ENCODE results near the gene NRG3.
"Not testable (repeated sequence)": the region's sequence is repeated elsewhere in the genome, so short reads cannot be mapped to it uniquely, and the experiment has no call there.

NRG3 gene

DNA sequence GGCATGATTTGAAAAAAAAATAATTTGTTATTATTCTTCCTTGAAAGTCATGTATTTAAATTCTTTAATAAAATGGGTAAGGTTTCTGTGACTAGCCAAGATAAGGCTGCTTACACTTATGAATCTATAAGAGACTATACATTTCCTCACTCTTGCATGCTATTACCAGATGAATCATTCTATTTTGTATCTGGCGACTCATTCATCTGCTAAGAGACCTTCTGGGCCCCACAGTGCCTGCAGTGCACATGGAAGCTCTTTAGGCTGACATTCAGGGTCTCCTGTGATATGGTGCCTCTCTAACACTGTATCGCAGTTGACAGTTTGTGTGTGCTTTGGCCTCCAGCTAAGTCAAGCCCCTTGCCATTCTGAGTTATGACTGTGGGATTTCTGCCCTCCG is 121.9 kb downstream of the NRG3 start:
- H3K4me3 ChIP-seq (ENCODE audit: extremely low read depth, insufficient read depth, low read length, poor library complexity, severe bottlenecking), result no peak overlapping the region
- H3K4me1 ChIP-seq (ENCODE audit: control insufficient read depth, insufficient read depth, low read length, poor library complexity, severe bottlenecking), result no peaks in the 10 kb centered on the region
- H3K36me3 ChIP-seq (ENCODE audit: control insufficient read depth, insufficient read depth, low read length), result no peaks in the 10 kb centered on the region
- WGBS, 2 experiments (ENCODE audit: insufficient coverage in 2 of 2), result 93 to 95% methylated on average over 2 to 3 of the region's 3 CpGs
- H3K9me3 ChIP-seq (ENCODE audit: control insufficient read depth, low read length), result no peaks in the 10 kb centered on the region
- no peak overlapping the region for H3K27ac ChIP-seq (ENCODE audit: low read depth, low read length, severe bottlenecking)

DNA sequence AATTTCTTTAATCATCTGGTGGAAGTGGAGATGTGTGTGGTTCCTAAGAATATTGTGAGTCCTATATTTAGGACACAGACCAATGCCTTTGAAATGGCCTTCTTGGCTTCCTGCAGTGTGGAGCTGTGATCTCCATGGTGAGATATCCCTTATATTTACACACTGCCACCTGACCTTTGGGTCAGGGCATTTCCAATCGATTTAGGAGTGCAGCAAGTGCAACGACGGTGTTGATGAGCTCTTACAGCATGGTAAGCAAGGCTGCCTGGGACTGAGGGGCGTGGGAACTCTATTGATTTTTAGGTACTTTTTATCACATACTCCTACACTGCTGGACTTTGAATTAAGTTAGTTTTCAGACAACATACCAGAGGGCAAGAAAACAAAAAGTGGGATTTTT is 146.0 kb downstream of the NRG3 start:
- no peaks in the 10 kb centered on the region for H3K36me3 ChIP-seq (ENCODE audit: control insufficient read depth, insufficient read depth, low read length)
- no peaks in the 10 kb centered on the region for H3K4me1 ChIP-seq (ENCODE audit: control insufficient read depth, insufficient read depth, low read length, poor library complexity, severe bottlenecking)
- H3K9me3 ChIP-seq (ENCODE audit: control insufficient read depth, low read length), result no peaks in the 10 kb centered on the region
- H3K4me3 ChIP-seq (ENCODE audit: extremely low read depth, insufficient read depth, low read length, poor library complexity, severe bottlenecking), result no peak overlapping the region
- H3K27ac ChIP-seq (ENCODE audit: low read depth, low read length, severe bottlenecking), result no peak overlapping the region
- 93% methylated on average over 3 of the region's 4 CpGs; no CpG with 5 or more reads in 1 of the 2 experiments for WGBS, 2 experiments (ENCODE audit: insufficient coverage in 2 of 2)

DNA sequence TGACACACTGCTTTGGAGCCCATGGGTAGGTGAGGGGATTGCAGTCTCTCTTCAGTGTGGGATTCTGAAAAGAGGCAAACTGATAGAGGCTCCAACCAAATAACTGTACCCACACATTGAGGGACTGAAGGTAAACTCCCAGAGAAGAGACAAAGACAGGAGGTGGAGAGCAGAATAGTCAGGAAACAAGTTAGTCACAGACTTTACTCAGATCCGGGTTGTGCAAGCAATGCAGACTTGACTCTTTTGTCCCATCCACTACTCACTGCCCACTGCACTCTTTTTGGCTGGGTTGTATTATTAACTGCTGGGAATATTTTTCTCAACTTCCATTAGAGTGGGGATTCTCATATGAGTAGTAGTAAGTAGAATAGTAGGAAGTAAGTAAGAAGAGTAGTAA is 152.7 kb downstream of the NRG3 start:
- Histone ChIP-seq H3K36me3 (ENCODE audit: control insufficient read depth, insufficient read depth, low read length) (no peaks in the 10 kb centered on the region), H3K27ac (ENCODE audit: low read depth, low read length, severe bottlenecking) (no peak overlapping the region), H3K4me3 (ENCODE audit: extremely low read depth, insufficient read depth, low read length, poor library complexity, severe bottlenecking) (no peak overlapping the region), H3K4me1 (ENCODE audit: control insufficient read depth, insufficient read depth, low read length, poor library complexity, severe bottlenecking) (no peaks in the 10 kb centered on the region), H3K9me3 (ENCODE audit: control insufficient read depth, low read length) (no peaks in the 10 kb centered on the region)
- WGBS, 2 experiments (ENCODE audit: insufficient coverage in 2 of 2), result no CpG with 5 or more reads among the region's 1 CpG

DNA sequence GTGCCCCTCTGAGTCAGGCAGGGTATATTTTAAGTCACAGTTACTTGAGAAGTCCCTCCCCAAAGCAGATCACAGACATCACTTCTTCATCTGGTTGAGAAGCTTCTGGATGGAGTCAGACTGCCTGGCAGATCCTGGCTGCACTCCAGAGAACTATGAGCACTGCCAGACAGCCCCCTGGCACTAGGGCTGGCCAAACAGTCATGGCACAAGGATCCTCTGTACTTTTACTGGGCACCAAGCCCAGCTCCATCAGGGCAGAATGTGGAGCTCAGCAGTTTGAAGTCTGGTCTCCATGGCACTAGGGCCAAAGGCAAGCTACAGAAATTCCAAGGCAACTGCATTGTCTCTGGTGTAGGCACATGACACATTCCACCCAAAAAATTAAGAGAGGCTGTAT is 162.1 kb downstream of the NRG3 start:
- Histone ChIP-seq H3K36me3 (ENCODE audit: control insufficient read depth, insufficient read depth, low read length) (no peaks in the 10 kb centered on the region), H3K4me1 (ENCODE audit: control insufficient read depth, insufficient read depth, low read length, poor library complexity, severe bottlenecking) (peaks cover 5% of the 10 kb centered on the region), H3K9me3 (ENCODE audit: control insufficient read depth, low read length) (no peaks in the 10 kb centered on the region), H3K4me3 (ENCODE audit: extremely low read depth, insufficient read depth, low read length, poor library complexity, severe bottlenecking) (no peak overlapping the region), H3K27ac (ENCODE audit: low read depth, low read length, severe bottlenecking) (no peak overlapping the region)

DNA sequence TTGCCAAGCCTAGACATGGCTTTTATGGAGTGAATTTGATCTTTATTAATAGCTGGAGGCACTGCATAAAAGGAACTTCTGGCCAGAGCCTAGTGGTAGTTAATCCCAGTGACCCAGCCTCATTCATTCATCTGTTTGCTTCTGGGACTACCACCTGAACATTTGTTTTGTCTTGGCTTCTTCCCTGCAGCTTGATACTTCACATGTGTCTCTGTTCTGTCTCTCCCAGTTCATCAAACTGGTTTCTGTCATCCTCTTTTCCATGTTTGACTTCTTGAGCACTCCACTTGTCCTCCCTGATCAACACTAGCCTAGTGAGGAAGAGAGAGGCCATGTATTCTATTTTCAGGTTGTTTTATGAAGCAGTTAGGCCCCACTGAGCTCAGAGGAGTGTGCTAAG is 163.6 kb downstream of the NRG3 start:
- Histone ChIP-seq H3K4me1 (ENCODE audit: control insufficient read depth, insufficient read depth, low read length, poor library complexity, severe bottlenecking) (peaks cover 5% of the 10 kb centered on the region), H3K27ac (ENCODE audit: low read depth, low read length, severe bottlenecking) (no peak overlapping the region), H3K36me3 (ENCODE audit: control insufficient read depth, insufficient read depth, low read length) (no peaks in the 10 kb centered on the region), H3K4me3 (ENCODE audit: extremely low read depth, insufficient read depth, low read length, poor library complexity, severe bottlenecking) (no peak overlapping the region), H3K9me3 (ENCODE audit: control insufficient read depth, low read length) (no peaks in the 10 kb centered on the region)

DNA sequence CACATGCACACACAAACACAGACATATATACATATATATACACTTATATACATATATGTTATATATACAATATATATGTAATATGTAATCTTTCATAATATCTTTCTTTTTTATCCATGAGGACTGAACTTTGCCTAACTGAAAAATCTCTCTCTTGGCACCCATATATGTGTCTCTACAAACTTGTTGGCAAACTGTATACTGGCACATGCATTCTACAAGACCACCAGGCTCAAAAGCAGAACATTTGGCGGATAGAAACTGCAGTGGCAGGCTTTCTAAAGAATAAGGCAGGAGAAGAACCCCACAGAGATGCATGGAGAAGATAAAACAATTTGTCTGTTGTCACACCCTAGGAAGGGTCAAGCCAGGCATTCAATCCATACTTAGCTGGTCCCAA is 165.3 kb downstream of the NRG3 start:
- peaks cover 5% of the 10 kb centered on the region for H3K4me1 ChIP-seq (ENCODE audit: control insufficient read depth, insufficient read depth, low read length, poor library complexity, severe bottlenecking)
- no peak overlapping the region for H3K4me3 ChIP-seq (ENCODE audit: extremely low read depth, insufficient read depth, low read length, poor library complexity, severe bottlenecking)
- no peaks in the 10 kb centered on the region for H3K36me3 ChIP-seq (ENCODE audit: control insufficient read depth, insufficient read depth, low read length)
- WGBS, 2 experiments (ENCODE audit: insufficient coverage in 2 of 2), result 100% methylated on average over 1 of the region's 1 CpG; no CpG with 5 or more reads in 1 of the 2 experiments
- H3K9me3 ChIP-seq (ENCODE audit: control insufficient read depth, low read length), result no peaks in the 10 kb centered on the region
- no peak overlapping the region for H3K27ac ChIP-seq (ENCODE audit: low read depth, low read length, severe bottlenecking)

DNA sequence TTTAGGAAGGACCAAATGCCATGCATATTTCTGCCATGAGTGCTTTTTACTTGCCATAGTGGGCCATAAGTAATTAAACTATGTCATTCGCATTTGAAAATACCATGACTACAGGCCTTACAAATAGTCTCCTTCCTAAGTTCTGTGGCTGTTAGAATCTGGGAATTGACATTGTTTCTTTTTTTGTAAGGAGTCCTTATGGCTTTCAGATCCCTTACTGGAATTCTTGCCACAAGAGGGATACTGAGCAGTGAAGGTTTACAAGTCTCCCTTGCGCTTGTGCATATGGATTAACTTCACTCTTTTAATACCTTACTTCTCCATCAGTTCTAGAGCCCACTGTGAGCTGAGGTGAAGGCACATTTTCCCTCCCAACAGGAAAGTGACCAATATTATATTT is 166.0 kb downstream of the NRG3 start:
- no peak overlapping the region for H3K4me3 ChIP-seq (ENCODE audit: extremely low read depth, insufficient read depth, low read length, poor library complexity, severe bottlenecking)
- no peaks in the 10 kb centered on the region for H3K36me3 ChIP-seq (ENCODE audit: control insufficient read depth, insufficient read depth, low read length)
- no peak overlapping the region for H3K27ac ChIP-seq (ENCODE audit: low read depth, low read length, severe bottlenecking)
- H3K4me1 ChIP-seq (ENCODE audit: control insufficient read depth, insufficient read depth, low read length, poor library complexity, severe bottlenecking), result peaks cover 5% of the 10 kb centered on the region
- WGBS, 2 experiments (ENCODE audit: insufficient coverage in 2 of 2), result 71 to 100% methylated on average over 1 of the region's 2 CpGs
- no peaks in the 10 kb centered on the region for H3K9me3 ChIP-seq (ENCODE audit: control insufficient read depth, low read length)

DNA sequence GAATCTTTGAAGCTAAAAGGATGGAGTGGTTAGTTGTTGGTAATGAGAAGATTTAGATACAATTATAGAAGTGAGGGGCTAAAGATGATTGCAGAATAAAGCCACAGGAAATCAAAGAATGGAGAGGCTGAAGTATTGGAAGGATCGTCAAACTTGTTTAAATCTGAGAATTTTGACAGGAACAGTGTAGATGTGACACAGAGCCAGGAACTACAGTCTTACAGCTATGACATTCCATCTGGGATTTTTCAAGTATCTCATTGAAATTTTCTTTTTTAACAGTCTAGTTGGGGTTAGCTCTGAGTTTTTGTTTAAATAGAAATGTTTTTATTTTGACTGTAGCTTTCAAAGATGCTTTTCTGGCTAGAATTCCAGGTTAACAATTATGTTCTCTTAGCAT is 181.4 kb downstream of the NRG3 start:
- 91 to 100% methylated on average over 1 of the region's 1 CpG for WGBS, 2 experiments (ENCODE audit: insufficient coverage in 2 of 2)
- Histone ChIP-seq H3K4me1 (ENCODE audit: control insufficient read depth, insufficient read depth, low read length, poor library complexity, severe bottlenecking) (no peaks in the 10 kb centered on the region), H3K4me3 (ENCODE audit: extremely low read depth, insufficient read depth, low read length, poor library complexity, severe bottlenecking) (no peak overlapping the region), H3K36me3 (ENCODE audit: control insufficient read depth, insufficient read depth, low read length) (no peaks in the 10 kb centered on the region), H3K9me3 (ENCODE audit: control insufficient read depth, low read length) (no peaks in the 10 kb centered on the region), H3K27ac (ENCODE audit: low read depth, low read length, severe bottlenecking) (no peak overlapping the region)

DNA sequence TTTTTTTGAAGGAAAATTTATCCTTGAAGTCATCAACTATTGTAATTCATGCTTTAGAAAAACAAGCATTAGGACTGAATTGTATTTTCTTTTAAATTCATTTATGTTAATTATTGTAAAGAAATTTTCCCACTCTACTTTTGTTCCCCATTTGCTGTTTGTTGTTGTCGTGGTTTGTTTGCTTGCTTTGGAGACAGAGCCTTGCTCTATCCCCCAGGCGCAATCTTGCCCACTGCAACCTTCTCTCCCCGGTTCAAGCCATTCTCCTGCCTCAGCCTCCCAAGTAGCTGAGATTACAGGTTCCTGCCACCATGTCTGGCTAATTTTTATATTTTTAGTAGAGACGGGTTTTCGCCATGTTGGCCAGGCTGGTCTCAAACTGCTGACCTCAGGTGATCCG is 192.2 kb downstream of the NRG3 start:
- H3K4me1 ChIP-seq (ENCODE audit: control insufficient read depth, insufficient read depth, low read length, poor library complexity, severe bottlenecking); H3K36me3 ChIP-seq (ENCODE audit: control insufficient read depth, insufficient read depth, low read length); H3K9me3 ChIP-seq (ENCODE audit: control insufficient read depth, low read length); H3K27ac ChIP-seq (ENCODE audit: low read depth, low read length, severe bottlenecking); H3K4me3 ChIP-seq (ENCODE audit: extremely low read depth, insufficient read depth, low read length, poor library complexity, severe bottlenecking): not testable (repeated sequence)
- 85 to 93% methylated on average over 4 to 5 of the region's 6 CpGs for WGBS, 2 experiments (ENCODE audit: insufficient coverage in 2 of 2)

DNA sequence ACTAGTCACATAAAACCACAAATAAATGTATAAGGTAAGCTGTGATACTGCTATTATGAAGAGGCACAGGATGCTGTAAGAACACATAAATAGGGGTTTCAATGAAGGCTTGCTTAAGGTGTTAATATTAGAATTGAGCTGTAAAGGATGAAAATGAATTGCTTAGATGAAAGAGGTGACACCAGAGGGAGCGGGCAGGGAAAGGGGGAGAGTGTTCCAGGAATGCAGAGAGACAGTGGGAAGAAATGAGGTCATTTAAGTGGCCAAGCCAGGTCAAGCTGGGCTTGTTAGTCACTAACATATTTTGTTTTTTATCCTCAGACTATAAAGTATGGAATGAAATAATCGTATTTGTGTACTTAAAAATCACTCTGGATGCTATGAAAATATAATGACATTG is 193.5 kb downstream of the NRG3 start:
- no peaks in the 10 kb centered on the region for H3K9me3 ChIP-seq (ENCODE audit: control insufficient read depth, low read length)

DNA sequence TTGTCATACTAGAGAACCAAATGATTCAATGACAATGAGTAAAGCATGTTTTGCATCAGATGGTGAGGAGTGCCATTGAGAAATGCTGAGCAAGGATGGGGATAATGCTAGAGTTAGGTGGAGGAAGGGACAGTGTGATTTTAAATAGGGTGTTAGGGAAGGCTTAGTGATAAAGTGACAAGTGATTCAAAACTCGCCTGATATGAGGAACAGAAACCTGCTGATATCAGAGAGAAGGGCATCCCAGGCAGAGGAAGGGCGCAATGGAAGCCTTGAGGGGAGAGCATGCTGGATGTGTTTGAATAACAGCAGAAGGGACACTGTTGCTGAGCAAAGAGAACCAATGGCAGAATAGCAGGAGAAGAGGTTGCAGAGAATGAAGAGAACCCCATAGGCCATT is 196.2 kb downstream of the NRG3 start:
- no peaks in the 10 kb centered on the region for H3K36me3 ChIP-seq (ENCODE audit: control insufficient read depth, insufficient read depth, low read length)
- no peak overlapping the region for H3K4me3 ChIP-seq (ENCODE audit: extremely low read depth, insufficient read depth, low read length, poor library complexity, severe bottlenecking)
- H3K4me1 ChIP-seq (ENCODE audit: control insufficient read depth, insufficient read depth, low read length, poor library complexity, severe bottlenecking), result no peaks in the 10 kb centered on the region
- no peaks in the 10 kb centered on the region for H3K9me3 ChIP-seq (ENCODE audit: control insufficient read depth, low read length)
- H3K27ac ChIP-seq (ENCODE audit: low read depth, low read length, severe bottlenecking), result no peak overlapping the region
- WGBS, 2 experiments (ENCODE audit: insufficient coverage in 2 of 2), result 91 to 94% methylated on average over 2 of the region's 2 CpGs

More for the DNA sequence above, 193.5 kb downstream of the NRG3 start:
- no peak overlapping the region for H3K4me3 ChIP-seq (ENCODE audit: extremely low read depth, insufficient read depth, low read length, poor library complexity, severe bottlenecking)
- 73 to 92% methylated on average over 1 to 2 of the region's 2 CpGs for WGBS, 2 experiments (ENCODE audit: insufficient coverage in 2 of 2)
- no peaks in the 10 kb centered on the region for H3K4me1 ChIP-seq (ENCODE audit: control insufficient read depth, insufficient read depth, low read length, poor library complexity, severe bottlenecking)
- H3K36me3 ChIP-seq (ENCODE audit: control insufficient read depth, insufficient read depth, low read length), result no peaks in the 10 kb centered on the region
- no peak overlapping the region for H3K27ac ChIP-seq (ENCODE audit: low read depth, low read length, severe bottlenecking)

DNA sequence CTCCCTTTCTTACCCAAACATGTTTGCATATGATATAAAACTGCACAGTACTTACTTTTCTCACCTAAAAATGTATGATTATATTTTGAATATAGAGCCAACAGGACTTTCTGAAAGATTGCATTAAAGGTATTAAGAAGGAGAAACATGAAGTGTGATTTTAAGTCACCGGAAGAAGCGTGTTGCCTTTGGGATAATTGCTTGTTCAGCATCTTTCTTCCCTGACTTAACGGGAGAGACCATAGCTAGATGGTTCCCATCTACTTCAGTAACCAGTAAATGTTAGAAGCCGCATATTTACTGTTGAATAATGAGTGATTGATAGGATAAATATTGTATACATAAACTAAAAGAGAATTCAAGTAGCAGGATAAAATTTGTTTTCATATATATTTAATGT is 197.1 kb downstream of the NRG3 start:
- Histone ChIP-seq H3K4me1 (ENCODE audit: control insufficient read depth, insufficient read depth, low read length, poor library complexity, severe bottlenecking) (no peaks in the 10 kb centered on the region), H3K4me3 (ENCODE audit: extremely low read depth, insufficient read depth, low read length, poor library complexity, severe bottlenecking) (no peak overlapping the region), H3K36me3 (ENCODE audit: control insufficient read depth, insufficient read depth, low read length) (no peaks in the 10 kb centered on the region), H3K9me3 (ENCODE audit: control insufficient read depth, low read length) (no peaks in the 10 kb centered on the region), H3K27ac (ENCODE audit: low read depth, low read length, severe bottlenecking) (no peak overlapping the region)
- WGBS, 2 experiments (ENCODE audit: insufficient coverage in 2 of 2), result 92 to 94% methylated on average over 2 of the region's 4 CpGs
